AG10803 (cell line): ENCODE data around the gene ARHGAP45.
"Not testable (repeated sequence)": the region's sequence is repeated elsewhere in the genome, so short reads cannot be mapped to it uniquely, and the experiment has no call there.

Source experiments
- DNase-seq: peaks from one replicate; pipeline ENCODE4 v3.0.0; 2010; ENCODE audit warnings: low read depth
- H3K4me3 ChIP-seq: 2 replicates; pipeline ENCODE4 v1.5.1; 2011; ENCODE audit warnings: mild to moderate bottlenecking, low read length, control low read depth
- CTCF ChIP-seq: conservative IDR thresholded peaks from 2 replicates; pipeline ENCODE4 v1.5.1; 2011; ENCODE audit warnings: mild to moderate bottlenecking, low read length, control low read depth, inconsistent platforms

ARHGAP45 gene

GRCh38 chr19:1128106-1128505 is 61.1 kb downstream of the ARHGAP45 start:
- no peak for TF ChIP-seq CTCF
- no peak overlapping the region for H3K4me3 ChIP-seq
- DNase-seq = no peak

GRCh38 chr19:1129084-1129483 is 62.1 kb downstream of the ARHGAP45 start:
- not testable (repeated sequence) for DNase-seq

GRCh38 chr19:1129535-1129934 is 62.6 kb downstream of the ARHGAP45 start:
- DNase-seq = no peak
- H3K4me3 ChIP-seq = peak overlapping the region; percentile 87
- TF ChIP-seq CTCF = no peak

More at GRCh38 chr19:1129084-1129483, 62.1 kb downstream of the ARHGAP45 start:
- H3K4me3 ChIP-seq = not testable (repeated sequence)

GRCh38 chr19:1130771-1131717 is 64.1 kb downstream of the ARHGAP45 start:
- DNase-seq = no peak
- TF ChIP-seq CTCF = no peak
- H3K4me3 ChIP-seq = peak overlapping the region; percentile 87

GRCh38 chr19:1131718-1132551 is 65.0 kb downstream of the ARHGAP45 start:
- peak; percentile 89 for DNase-seq
- peak; percentile 18; the same call in 1 of the 2 replicates for TF ChIP-seq CTCF
- peak overlapping the region; percentile 87 for H3K4me3 ChIP-seq

- peak overlapping the region; percentile 87 for H3K4me3 ChIP-seq
- TF ChIP-seq CTCF = no peak
- no peak for DNase-seq
These were observed 65.8 kb downstream of the ARHGAP45 start for GRCh38 chr19:1132552-1133383.

GRCh38 chr19:1133471-1133929 is 66.5 kb downstream of the ARHGAP45 start:
- DNase-seq = no peak
- no peak overlapping the region for H3K4me3 ChIP-seq
- TF ChIP-seq CTCF = no peak
